ENCODE results near the gene BRS3.
"Not testable (repeated sequence)": the region's sequence is repeated elsewhere in the genome, so short reads cannot be mapped to it uniquely, and the experiment has no call there.

Gene BRS3

DNA sequence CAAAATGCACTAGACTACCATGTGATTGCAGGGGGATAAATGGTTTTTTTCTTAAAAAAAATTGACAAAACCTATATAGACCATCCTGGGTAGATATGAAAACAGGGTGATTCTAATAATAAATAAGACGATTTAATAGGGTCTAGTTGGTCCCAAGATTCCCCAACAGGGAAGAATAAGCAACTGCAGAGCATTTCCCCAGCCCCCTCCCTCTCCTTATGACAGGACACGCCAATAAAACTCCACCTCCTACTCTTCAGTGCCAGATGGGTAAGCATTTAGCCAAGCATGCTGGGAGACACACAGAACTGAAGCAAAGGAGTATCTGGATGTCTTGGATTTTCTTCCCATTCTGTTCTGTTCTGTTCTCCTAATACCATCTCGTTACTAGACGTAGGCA lies at the start of gene BRS3:
TSS of gene BRS3 (plus strand) at position 301 of the 400 bp plus-strand sequence. CDS start 168 bp downstream, outside the sequence.
- no peak for DNase-seq (ENCODE audit: low read depth, low spot score)

DNA sequence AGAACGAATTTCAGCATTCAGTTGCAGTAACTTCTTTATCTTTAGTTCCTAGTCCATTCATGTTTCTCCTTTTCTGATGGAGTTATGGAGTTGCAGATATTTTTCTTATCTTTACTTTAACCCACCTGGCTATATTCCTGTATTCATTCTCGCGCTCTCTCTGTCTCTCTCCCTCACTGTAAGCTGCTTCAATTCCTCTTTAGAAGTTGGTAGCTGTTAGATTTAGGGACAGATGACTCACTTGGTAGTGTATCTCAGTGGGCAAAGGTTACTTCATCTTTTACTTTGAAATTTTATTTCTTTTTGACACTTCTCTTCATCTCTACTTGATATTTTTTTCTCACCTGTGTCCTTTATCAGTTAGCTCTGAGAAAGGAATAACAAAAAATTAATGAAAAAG lies 49.6 kb upstream of the BRS3 start:
- DNase-seq (ENCODE audit: low read depth, low spot score) = no peak

DNA sequence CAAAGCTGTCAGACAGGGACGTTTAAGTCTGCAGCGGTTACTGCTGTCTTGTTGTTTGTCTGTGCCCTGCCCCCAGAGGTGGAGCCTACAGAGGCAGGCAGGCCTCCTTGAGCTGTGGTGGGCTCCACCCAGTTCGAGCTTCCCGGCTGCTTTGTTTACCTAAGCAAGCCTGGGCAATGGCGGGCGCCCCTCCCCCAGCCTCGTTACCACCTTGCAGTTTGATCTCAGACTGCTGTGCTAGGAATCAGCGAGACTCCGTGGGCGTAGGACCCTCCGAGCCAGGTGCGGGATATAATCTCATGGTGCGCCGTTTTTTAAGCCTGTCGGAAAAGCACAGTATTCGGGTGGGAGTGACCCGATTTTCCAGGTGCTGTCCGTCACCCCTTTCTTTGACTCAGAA lies 42.1 kb upstream of the BRS3 start:
- DNase-seq (ENCODE audit: low read depth, low spot score) = not testable (repeated sequence)

DNA sequence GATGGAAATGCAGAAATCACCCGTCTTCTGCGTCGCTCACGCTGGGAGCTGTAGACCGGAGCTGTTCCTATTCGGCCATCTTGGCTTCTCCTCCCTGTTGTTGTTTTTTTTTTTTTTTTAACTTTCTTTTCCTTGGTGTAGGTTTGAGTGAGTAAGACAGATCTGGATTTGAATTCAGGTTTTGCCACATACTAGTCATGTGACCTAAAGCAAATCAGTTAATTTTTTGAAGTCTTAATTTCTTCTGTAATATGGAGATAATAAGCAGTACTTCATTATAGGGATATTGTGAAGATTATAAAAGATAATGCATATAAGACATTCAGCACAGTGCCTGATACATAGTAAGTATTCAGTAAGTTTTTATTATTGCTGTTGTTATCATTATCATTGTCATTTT lies 41.5 kb upstream of the BRS3 start:
- no peak for DNase-seq (ENCODE audit: low read depth, low spot score)

DNA sequence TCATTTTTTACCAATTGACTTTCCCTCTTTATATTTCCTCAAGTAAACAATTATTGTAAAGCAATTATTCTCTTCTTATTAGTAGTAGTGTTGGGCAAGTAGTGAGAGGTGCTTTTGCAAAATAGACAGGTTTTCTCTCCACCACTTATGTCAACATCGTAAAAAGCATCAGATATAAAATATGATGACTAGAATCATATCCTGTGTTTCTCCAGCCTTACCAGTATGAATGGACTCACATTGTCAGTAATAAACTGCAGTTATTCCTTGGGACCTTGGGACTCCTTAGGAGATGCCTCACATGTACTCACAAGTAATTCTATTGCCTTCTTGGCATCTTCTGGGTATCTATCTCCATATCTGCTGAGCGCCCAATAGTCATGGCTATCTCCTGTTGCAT lies 40.4 kb upstream of the BRS3 start:
- DNase-seq (ENCODE audit: low read depth, low spot score) = no peak

DNA sequence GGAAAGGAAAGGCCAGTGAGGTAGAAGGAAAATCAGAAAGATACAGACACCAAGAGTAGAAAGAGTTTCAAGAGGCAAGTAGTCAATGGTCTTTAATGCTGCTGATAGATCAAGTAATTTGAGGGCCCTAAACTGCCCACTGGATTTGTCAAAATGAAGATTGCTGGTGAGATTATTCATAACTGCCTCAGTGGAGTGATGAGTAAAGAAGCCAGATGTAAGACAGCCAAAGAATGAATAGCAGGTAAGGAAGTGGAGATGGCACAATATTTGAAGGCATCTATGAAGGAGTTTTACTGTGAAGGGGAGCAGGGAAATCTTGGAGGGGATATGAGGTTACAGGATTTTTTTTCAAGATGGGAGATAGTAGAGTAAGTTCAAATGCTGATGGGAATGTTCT lies 39.8 kb upstream of the BRS3 start:
- no peak for DNase-seq (ENCODE audit: low read depth, low spot score)

DNA sequence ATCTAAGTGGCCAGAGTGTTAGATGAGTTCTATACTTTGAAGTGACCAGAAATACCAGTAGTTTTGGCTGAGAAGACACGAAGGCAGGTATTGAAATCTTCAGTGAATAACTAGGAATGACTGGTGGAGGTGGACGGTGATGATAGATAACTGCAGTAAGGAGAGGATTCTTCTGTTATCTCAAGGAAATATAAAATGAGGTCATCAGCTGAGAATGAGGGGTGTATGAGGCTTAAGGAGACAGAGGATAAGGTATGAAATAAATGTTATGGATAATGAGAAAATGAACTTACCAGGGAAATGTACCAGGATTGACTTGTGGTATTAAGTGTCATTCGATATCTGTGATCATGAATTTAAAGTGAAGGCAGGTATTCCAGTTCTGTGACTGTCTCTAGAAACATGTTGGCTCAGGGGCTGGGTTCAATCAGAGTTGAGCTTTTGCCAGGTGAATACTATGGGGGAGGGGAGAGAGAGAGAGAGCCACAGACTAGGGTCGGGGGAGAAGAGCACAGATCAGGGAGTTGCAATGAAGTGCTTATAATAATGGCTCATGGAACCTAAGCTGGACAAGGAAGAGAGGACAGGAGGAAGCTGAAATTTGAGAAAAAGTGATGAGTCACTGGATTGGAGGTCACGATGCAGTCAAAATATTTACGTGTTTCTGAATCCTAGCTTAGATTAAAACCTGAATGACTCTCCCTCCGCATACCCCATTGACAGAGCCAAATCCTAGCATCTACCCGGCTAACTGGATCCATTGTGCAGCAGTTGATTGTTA lies 37.5 kb upstream of the BRS3 start:
- no peak for DNase-seq (ENCODE audit: low read depth, low spot score)

DNA sequence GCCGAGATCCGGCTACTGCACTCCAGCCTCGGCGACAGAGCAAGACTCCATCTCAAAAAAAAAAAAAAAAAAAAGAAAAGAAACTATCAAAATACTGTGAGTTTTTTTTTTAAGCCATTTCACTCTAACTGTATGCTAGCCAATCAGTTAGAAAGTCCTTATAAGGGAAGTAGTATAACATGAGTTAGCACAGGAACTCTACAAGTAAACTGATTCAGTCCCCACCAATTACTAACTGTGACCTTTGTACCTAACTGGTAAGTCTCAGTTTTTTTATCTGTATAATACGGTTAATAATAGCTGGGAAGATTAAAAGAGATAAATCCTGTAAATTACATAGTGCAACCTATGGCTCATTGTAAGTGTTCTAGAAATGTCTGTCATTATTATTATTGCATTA lies 35.1 kb upstream of the BRS3 start:
- no peak for DNase-seq (ENCODE audit: low read depth, low spot score)

DNA sequence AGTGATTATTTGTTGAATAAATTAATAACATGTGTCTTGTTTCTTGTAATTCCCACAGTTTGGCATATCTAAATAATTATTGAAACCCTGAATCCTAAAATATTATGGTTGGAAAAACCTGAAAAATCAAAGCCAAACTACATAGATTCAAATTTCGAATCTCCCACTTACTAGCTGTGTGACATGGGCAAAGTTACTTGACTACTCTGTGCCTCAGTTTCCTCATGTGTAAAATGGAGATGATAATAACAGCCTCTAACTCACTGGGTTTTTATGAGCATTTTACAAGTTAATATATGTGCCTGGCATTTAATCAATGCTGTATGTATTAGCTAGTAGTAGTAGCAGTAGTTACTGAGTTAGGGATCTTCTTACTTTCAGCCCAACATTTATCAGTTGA lies 34.6 kb upstream of the BRS3 start:
- DNase-seq (ENCODE audit: low read depth, low spot score) = no peak

DNA sequence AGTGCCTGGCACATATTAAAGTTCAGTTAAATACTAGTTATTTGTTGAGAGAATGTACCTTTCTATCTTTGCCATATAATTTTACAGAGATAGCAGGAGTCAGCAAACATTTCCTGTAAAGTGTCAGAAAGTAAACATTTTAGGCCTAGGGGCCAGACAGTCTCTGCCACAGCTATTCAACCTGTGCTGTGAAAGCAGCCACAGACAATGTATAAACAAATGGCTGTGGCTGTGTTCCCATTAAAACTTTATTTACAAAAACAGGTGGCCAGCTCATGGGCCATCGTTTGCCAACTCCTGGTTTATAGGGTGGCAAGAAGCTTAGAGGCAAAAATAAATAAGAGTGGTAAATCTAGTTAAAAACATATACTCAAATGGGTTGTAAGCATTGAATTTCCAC lies 34.0 kb upstream of the BRS3 start:
- DNase-seq (ENCODE audit: low read depth, low spot score) = no peak

DNA sequence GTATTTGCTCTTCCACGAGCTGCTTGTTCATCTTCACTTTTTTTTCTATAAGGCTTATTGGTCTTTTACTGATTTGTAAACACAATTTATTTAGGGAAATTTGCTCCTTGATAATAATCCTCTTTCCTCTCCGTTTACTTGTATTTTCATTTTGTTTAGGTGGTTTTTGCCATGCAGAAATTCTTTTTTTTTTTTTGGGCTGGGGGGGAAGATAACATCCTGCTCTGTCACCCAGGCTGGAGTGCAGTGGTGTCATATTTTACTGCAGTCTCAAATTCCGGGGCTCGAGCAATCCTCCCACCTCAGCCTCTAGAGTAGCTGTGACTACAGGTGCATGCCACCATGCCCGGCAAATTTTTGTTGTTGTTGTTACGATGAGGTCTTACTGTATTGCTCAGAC lies 31.6 kb upstream of the BRS3 start:
- DNase-seq (ENCODE audit: low read depth, low spot score) = no peak

DNA sequence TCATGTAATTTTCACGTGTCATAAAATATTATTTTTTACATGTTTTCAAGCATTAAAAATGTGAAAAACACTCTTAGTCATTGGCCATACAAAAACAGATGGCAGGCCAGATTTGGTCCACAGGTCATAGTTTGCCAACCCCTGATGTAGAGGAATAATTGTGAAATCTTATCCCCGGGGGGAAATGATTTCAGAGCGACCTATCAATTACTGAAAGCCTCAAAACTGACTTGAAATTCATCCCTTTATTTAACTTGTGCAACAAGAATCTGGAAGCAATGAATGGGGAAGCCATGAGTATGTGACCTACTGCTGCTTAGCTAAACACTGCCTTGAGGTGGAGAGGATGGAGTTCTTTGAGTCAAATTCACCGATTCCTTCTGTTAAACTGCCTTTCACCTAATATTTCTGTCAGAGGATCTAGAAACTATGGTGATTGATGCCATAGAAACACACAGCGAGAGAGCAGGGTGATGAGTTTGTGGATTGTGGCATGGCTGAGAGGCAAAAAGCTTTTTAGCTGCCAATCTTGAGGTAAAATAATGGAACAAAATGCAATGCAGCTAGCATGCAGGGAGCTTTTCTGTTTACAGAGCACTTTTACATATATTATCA lies 30.3 kb upstream of the BRS3 start:
- no peak for DNase-seq (ENCODE audit: low read depth, low spot score)

DNA sequence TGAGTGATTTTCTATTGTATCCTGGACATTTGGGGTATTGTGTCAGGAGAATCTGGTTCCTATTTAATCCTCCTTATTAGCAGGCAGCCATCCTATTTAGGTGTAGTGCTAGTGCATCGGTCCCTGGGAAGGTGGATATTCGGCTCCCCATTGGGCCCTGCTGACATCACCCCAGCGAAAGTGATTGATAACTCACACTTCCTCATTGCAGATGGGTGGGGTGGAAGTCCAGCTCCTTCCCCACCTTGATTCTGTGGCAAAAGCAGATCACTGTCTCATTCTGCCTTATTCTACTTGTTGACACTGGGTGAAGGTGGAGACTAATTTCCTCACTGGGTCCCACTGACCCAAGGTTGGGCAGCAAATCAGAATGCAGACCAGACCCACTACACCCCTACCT lies 23.2 kb upstream of the BRS3 start:
- DNase-seq (ENCODE audit: low read depth, low spot score) = no peak

DNA sequence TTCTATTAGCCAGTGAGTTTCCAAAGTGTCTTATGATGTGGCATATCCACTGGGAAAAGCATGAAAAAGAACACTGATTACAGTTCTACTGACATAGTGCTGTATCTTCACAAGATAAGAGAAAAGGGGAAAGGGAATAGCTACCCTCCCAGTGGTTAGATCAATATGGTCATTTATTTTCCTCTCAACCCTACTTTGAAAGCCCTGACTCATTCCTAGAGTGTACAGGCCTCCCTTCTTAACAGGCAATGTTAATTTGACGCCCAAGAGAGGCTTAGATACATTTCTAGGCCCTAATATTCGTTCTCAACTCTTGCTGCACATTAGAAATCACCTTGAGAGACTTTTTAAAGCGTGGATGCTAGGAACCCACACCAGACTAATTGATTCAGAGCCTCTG lies 20.4 kb upstream of the BRS3 start:
- no peak for DNase-seq (ENCODE audit: low read depth, low spot score)

DNA sequence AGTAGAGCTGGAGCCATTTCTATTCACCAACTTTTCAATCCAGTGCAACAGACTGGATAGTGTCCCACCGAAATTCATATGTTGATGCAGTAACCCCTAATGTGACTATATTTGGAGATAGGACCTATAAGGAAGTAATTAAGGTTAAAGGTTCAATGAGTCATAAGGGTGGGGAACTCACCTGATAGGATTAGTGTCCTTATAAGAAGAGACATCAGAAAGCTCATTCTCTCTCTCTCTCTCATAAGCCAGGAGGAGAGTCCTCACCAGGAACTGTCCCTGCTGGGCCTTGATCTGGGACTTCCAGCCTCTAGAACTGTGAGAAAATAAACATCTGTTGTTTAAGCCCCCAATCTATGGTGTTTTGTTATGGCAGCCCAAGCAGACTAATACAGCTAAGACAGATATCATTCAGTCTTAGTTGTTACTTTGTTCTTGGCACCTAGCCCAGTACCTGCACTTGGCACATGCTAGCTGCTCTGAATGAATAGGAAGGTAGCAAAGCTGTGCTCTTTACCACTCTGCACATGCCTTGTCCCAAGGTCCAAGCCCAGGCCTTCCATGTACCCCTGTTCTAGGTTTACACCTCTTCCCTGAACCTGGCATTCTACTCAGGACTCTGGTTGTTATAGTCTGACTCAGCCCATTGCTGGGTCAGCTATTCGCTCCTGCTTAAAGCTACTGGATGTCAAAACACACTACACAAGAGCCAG lies 19.2 kb upstream of the BRS3 start:
- no peak for DNase-seq (ENCODE audit: low read depth, low spot score)

DNA sequence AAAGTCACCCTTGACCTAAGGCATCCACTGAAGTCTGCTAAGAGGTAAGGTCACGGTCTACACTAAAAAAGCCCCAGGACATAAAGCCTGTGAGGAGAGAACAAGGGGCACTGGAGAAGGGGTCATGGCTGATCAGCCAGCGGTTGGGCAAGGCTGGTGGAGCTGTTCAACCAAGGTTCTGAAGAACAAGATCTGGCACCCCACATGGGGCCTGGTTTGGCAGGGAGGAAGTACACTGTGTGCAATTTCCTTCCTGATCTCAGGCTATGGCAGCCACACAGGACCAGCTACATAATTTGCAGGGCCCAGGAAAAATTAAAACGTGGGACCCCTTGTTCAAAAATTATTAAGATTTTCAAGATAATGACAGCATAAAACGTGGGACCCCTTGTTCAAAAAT lies 14.1 kb upstream of the BRS3 start:
- no peak for DNase-seq (ENCODE audit: low read depth, low spot score)

DNA sequence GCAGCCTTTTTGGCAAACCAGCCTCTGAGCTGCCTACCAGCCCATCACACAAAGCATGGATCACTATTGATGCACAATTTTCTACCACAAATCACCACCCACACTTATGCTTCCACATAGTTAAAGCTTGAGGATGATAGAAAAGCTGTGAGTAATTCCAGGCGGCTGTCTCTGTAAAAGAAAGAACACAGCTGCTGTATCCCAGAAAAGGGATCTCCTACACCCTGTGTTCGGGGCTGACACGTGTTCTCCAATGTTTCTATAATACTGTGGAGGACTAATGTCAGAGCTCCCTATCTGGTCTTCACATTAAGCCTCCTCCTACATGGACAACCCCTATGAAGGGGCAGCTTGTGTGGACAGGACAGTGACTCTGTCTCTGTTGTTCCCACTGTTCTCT lies 12.5 kb upstream of the BRS3 start:
- no peak for DNase-seq (ENCODE audit: low read depth, low spot score)

DNA sequence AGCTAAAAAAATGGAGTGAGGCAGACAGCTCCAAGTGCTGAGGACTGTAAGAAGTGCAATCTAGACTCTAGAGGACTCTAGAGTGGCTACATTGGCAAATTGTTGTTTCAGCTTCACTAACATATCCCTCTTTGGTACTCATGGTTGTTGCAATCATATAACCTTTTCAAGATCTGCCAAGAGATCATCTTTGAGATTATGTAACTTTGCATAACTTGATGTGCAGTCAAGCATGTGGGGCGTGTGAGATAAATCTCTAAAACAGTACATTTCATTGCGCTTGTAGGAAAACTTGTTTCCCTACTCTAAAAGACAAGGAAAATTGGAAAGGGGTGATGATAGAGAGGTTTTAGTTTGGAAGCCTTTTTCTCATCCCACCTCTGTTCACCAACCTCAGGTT lies 11.2 kb upstream of the BRS3 start:
- DNase-seq (ENCODE audit: low read depth, low spot score) = no peak

DNA sequence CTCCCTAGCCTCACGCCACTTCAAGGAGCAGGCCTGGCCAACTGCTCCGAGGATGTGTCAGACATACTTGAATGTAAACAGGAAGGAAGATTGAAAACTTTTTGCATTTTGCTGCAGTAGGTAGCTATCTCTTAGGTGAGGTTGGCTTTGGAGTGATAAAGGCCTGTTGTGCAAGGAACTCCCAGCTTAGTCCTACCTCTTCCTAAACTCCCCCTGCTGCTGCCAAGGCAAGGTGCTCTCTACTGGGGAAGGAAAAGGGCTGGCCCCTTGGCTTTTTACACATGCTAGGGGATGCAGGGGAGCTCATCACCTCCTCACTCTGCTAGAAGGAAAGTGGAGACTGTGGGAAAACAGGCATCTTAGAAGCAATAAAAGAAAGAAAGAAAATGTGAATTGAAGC lies 10.7 kb upstream of the BRS3 start:
- DNase-seq (ENCODE audit: low read depth, low spot score) = no peak

DNA sequence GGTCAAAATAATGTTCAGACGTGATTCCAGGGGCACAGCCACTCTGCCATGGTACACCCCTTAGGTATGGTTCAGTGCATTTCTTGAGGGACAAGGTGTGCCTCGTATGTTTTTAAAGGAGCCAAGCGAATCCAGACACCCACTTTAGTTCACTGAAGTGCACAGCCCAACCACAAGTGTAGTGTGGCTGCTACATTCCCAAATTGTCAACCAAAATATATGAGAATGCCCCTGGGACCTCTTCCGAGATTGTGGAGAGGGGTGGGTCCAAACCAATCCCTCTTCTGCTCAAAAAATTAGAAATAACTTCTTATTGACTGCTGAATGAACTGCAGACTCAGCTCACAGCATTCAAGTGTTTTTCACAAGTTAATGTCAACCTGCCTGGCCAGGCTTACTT lies 7.4 kb upstream of the BRS3 start:
- no peak for DNase-seq (ENCODE audit: low read depth, low spot score)

DNA sequence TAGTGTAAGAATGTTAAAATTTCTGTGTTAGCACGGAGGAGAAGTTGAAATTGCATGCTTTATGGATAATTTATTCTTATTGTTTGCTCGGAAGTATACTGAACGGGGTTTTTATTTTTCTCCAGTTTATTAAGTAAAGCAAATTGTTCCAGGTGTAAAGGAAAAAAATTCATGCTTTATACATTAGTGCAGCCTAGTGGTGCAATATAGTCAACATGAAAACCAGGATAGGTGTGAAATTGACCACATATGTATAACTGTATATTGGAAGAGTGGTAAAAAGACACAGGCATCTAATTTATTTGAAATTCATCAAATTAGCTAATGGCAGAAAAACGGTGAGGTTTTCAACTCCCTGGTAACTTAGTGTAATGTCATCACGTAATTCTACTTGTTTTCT lies 959 bp downstream of the BRS3 start:
- no peak for DNase-seq (ENCODE audit: low read depth, low spot score)

DNA sequence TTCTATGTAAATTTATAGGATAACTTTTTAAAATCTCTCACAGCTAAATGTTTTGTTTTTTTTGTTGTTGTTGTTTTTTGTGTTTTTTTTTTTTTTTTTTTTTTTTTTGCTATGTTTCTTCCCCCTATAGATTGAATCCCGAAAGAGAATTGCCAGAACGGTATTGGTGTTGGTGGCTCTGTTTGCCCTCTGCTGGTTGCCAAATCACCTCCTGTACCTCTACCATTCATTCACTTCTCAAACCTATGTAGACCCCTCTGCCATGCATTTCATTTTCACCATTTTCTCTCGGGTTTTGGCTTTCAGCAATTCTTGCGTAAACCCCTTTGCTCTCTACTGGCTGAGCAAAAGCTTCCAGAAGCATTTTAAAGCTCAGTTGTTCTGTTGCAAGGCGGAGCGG lies 4.1 kb downstream of the BRS3 start:
- DNase-seq (ENCODE audit: low read depth, low spot score) = no peak

DNA sequence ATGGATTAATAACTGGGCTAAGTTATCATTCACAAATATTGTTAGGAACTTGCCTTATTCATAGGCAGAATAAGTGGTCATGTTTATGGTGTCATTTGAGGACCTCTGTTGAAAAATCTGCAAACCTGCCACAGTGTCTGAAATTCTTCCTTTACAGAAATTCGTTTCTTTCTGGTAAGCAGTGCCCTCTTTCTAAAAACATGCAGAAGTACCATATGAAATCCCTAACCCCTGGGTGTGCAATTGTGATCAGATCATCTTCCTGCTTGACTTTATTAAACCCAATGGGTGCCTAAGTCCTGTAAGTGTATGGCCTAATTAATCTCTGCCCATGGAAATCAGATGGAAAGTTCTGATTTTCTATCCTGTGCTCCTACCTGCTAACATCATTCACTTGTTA lies 5.3 kb downstream of the BRS3 start:
- no peak for DNase-seq (ENCODE audit: low read depth, low spot score)

All from smooth muscle cell of the brain vasculature (primary cell).